Epithelial cell of prostate (primary cell): ENCODE measurements around the gene ANKRD52.
"Not testable (repeated sequence)": the region's sequence is repeated elsewhere in the genome, so short reads cannot be mapped to it uniquely, and the experiment has no call there.

Source experiments
- DNase-seq: peaks from one replicate; pipeline ENCODE4 v3.0.0-alpha.2; 2011; ENCODE audit warnings: low read depth, low spot score
- H3K27ac ChIP-seq: fragments of 450-650 bp; 2 replicates; pipeline ENCODE4 v1.5.1; 2017; ENCODE audit warnings: mild to moderate bottlenecking

ANKRD52 gene

GRCh38 chr12:56274299-56274698 is 16.1 kb upstream of the ANKRD52 start:
- no peak overlapping the region for H3K27ac ChIP-seq
- DNase-seq = no peak

DNA sequence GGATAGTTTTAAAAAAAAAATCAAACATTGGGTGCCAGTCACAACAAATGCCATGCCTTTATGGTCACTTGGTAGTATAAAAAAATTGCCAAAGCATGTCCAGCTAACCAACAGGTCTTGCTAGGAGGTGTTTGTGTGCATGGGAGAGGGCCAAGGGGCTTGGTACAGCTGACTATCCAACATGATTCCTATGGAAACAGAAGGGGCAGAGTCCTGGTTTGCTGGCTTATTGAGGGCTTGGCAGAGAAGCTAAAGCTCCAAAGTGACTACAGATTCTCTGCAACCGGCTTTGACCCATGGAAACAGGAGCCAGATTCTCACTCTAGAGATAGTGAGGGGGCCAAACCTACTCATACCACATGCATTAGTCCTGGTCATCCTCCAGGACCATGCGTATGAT is 14.3 kb upstream of the ANKRD52 start:
- not testable (repeated sequence) for H3K27ac ChIP-seq, DNase-seq

- H3K27ac ChIP-seq = no peak overlapping the region
- no peak for DNase-seq
These were observed 12.8 kb upstream of the ANKRD52 start for GRCh38 chr12:56271031-56271430.

GRCh38 chr12:56267443-56268071 is 9.4 kb upstream of the ANKRD52 start:
- DNase-seq = no peak

GRCh38 chr12:56266693-56267442 is 8.7 kb upstream of the ANKRD52 start, which contains the start of gene COQ10A:
COQ10A (plus strand) TSS chr12:56266942; CDS start chr12:56267119, 177 bp downstream.
- peak within 1 kb of the TSS; percentile 47 for H3K27ac ChIP-seq

More at GRCh38 chr12:56267443-56268071, 9.4 kb upstream of the ANKRD52 start:
- H3K27ac ChIP-seq = no peak overlapping the region

GRCh38 chr12:56266068-56266692 is 8.0 kb upstream of the ANKRD52 start:
- H3K27ac ChIP-seq = peak overlapping the region; percentile 47
- not testable (repeated sequence) for DNase-seq

More at GRCh38 chr12:56266693-56267442, 8.7 kb upstream of the ANKRD52 start, which contains the start of gene COQ10A:
- DNase-seq = peak; percentile 18

GRCh38 chr12:56262955-56263354 is 4.8 kb upstream of the ANKRD52 start:
- not testable (repeated sequence) for DNase-seq

GRCh38 chr12:56261503-56262232 is 3.5 kb upstream of the ANKRD52 start:
- peak; percentile 39 for DNase-seq
- peak overlapping the region; percentile 68 for H3K27ac ChIP-seq

More at GRCh38 chr12:56262955-56263354, 4.8 kb upstream of the ANKRD52 start:
- H3K27ac ChIP-seq = not testable (repeated sequence)

DNA sequence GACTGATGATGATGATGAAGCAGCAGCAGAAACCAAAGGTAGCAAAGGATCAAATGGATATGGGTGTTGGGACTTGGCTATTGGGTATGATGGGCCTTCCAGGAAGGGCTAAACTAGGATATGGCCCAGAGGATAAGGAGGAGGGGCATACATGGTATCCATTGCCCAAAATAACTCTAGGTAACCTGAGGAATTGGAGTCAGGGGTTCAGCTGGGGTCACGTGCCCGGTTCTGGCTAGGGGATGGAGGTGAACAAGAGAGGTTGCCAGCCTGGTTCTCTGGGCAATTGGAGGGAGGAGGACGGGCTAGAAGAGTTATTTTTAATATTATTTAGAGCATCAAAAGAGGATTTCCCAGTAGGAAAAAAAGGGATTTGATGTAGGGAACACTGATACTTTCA is 2.7 kb upstream of the ANKRD52 start:
- H3K27ac ChIP-seq = peak overlapping the region; percentile 68
- DNase-seq = no peak

DNA sequence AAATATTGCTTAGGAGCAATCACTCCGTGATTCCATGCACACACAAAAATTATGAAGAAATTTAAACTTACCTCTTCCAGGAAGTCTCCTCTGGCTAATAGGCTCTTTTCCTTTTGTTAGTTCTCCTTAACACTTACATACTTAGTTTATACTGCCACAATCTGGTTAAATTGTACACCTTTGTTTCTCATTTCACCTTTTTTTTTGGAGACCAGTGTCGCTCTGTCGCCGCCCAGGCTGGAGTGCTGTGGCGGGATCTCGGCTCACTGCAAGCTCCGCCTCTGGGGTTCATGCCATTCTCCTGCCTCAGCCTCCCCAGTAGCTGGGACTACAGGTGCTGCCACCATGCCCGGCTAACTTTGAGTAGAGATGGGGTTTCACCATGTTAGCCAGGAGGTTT is 2.2 kb upstream of the ANKRD52 start:
- H3K27ac ChIP-seq = peak overlapping the region; percentile 68
- no peak for DNase-seq

DNA sequence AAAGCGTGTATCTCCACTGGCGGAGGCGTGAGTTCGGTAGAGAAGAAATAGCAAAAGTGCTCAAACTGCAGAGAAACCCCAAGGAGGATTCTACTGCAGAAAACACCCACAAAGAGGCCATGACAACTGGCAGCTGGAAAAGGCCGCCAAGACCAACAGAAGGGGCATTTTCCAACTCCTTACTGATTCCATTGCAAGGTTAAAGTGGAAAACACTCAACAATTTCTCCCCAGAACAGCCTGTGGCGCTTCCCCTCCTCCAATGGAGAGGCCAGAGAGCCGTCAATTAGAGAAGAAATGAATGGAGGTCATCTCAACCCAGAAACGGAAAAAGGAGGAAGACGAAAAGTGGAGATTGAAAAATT is 618 bp upstream of the ANKRD52 start:
- no peak for DNase-seq
- peak overlapping the region; percentile 61 for H3K27ac ChIP-seq

DNA sequence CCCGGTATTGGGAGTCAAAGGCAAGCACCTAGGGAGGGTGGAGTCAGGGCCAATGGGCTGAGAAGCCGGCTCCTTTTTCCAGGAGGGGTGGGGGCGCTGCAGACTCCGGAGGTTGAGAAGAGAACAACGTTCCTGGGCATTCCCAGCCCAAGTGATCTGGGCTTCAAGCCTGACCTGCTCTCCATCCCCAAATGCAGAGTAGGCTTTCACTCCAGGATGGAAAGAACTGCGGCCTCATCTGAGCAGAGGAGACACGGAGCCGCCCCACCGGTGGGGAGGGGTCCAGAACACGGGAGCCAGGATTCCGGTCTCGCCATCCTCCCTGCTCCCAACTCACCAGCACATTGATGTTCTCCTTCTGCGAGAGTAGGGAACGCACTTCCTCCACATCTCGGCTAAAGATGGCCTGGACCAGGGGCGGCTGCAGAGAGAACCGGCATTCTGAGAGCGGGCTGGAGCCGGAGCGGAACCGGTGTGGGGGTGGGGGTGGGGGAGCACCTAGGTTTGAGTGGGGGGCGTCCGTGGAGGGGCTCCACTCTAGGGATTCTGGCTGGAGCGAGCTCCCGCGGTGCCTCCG is 605 bp downstream of the ANKRD52 start:
- H3K27ac ChIP-seq = peak overlapping the region; percentile 61
- DNase-seq = no peak

GRCh38 chr12:56257071-56257470 is 1.1 kb downstream of the ANKRD52 start:
- no peak for DNase-seq
- no peak overlapping the region for H3K27ac ChIP-seq

DNA sequence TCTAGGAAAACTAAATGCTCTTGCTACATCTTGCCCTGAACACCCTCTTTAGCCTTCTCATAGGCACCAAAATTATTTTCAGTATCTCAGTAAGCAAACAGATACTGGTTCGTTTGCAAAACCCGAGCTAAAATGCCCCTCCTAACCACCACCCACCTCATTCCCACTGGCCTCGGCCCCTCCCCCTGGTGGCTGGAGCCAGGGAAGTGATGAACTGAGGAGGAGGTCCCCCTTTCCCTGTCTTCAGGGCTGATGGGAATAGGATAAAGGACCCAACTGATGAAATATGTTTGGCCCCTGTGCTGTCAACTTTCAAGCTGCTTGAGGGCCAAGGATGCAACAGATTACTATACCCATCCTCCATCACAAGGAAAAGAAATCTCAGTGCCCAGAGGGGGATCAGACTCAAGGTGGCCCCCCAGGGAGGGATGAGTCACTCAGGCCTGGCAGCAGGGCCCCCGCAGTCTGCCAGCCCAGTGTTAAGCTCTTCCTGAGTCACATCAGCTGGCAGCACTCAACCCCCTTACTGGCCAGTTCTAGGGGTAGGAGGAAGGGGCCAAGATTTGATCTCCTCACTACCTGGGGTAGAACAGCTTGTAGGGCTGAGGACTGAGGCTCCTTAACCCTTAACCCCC is 1.7 kb downstream of the ANKRD52 start:
- no peak overlapping the region for H3K27ac ChIP-seq
- DNase-seq = no peak

- no peak overlapping the region for H3K27ac ChIP-seq
- no peak for DNase-seq
These were observed 2.5 kb downstream of the ANKRD52 start for GRCh38 chr12:56255671-56256070.

DNA sequence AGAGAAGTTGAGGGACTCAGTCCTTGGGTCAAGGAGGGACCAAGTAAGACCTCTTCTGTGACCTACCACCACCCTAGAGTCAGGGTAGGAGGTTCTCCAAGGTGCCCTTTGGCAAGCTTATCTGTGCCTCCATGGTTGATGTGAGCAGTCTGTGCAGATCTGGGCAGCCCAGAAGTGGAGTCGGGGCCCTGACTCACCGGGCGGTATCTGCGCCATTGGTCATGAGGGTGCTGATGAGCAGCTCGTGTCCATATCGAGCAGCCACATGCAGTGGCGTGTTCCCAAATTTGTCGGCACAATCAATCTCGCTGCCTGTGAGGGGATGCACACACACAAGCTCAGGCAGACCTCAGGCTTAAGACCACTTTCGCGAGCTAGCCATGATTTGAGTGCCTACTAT is 5.1 kb downstream of the ANKRD52 start:
- no peak overlapping the region for H3K27ac ChIP-seq
- DNase-seq = no peak

DNA sequence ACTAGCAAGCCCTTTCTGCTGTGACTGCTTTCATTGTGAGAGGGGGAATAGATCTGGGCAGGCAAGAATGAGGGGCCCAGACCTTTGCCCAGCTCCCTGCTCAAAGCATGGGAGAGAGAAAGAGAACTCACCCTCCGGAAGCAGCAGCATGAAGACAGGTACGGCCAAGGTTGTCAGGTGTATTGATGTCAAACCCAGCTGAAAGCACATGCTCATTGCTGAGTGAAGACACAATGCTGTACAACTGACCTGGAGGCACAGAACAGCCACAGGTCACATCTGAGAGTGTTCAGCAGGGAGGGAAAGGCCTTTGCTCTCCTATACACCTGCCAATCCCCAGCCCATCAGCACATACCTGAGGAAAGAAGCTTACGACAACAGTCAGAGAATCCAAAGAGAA is 5.5 kb downstream of the ANKRD52 start:
- H3K27ac ChIP-seq = no peak overlapping the region
- no peak for DNase-seq

DNA sequence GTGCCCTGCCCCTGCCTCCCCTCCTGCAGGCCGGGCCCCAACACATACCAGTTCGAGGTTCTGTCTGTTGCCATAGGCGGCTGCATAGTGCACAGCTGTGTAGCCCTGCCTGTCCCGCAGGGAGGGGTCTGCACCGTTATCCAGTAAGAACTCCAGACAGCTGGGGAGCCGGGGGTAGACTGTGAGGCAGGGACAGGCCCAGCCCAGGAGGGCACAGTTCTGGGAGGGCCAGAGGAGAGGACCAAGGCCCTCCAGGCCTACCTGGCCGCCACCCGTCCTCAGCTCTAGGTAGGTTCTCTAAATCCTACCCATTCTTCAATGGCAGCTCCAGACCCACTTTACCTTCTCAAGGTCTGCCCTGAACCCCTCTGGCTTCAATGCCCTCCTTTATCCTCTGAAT is 9.5 kb downstream of the ANKRD52 start:
- DNase-seq = no peak
- H3K27ac ChIP-seq = no peak overlapping the region

DNA sequence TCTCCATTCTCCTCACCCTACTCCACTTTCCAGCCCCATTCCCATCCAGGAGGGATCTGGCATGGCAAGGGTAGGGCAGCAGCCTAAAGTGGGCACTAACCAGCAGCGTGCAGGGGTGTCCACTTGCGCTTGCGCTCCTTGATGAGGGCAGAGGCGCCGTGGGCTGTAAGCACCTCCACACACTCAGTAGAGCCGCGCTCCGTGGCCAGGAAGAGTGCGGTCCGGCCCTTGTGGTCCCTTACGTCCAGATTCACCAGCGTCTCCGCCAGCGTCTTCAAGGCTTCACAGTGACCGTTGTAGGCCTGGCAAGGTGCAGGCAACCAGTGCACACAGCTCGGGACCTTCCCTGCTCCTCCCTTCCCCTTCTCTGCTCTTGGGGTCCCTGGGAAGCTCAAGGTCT is 10.3 kb downstream of the ANKRD52 start:
- H3K27ac ChIP-seq = no peak overlapping the region

GRCh38 chr12:56244494-56244893 is 13.7 kb downstream of the ANKRD52 start:
- H3K27ac ChIP-seq = no peak overlapping the region
- DNase-seq = no peak

More for the DNA sequence above, 10.3 kb downstream of the ANKRD52 start:
- no peak for DNase-seq
